ENCODE results near the gene LRP2. TPM values are rescaled to one million over a fixed set of nuclear protein-coding genes. Genes with fewer than 3 reads are reported as not detected.

LRP2 gene
- total and polyA plus RNA-seq, 10 of the 15 experiments (the other 5 are each of a cell fraction or from before 2014, with no cell fraction given) = 0.01 to 0.19 (median 0.06) TPM; not detected in 5

- TF ChIP-seq MYB (IDR thresholded peaks at IDR 0.05; ENCODE audit: borderline replicate concordance, low read depth, low read length) = no peak
- no peak for TF ChIP-seq TCF3 (IDR thresholded peaks at IDR 0.05; ENCODE audit: borderline replicate concordance, insufficient read depth, low read depth, low read length)
- TF ChIP-seq ZBTB11 (CRISPR knock-in tag; IDR thresholded peaks at IDR 0.05) = no peak
Measured at GRCh38 chr2:169200756-169201155, 161.6 kb downstream of the LRP2 start (continued).

GRCh38 chr2:169193618-169194017 is 168.7 kb downstream of the LRP2 start:
- no peaks in the 10 kb centered on the region for H3K79me2 ChIP-seq (ENCODE audit: control insufficient read depth, insufficient read depth, low read length)
- ChIA-PET RAD21 (ENCODE audit: unreplicated experiment) (no interaction called here), CTCF (no interaction called here), POLR2A (no interaction called here), SMC1A (ENCODE audit: uncharacterized antibody, unreplicated experiment) (no interaction called here)
- intact Hi-C loops (cut with micrococcal nuclease; ENCODE audit: unreplicated experiment) = no loop called here
- H2AFZ ChIP-seq (ENCODE audit: control insufficient read depth, low read depth, low read length) = no peak overlapping the region
- no peaks in the 10 kb centered on the region for H4K20me1 ChIP-seq (ENCODE audit: control insufficient read depth, insufficient read depth)
- no peaks in the 10 kb centered on the region for H3K4me1 ChIP-seq (ENCODE audit: control insufficient read depth, insufficient read depth, low read length)
- no peak for FAIRE-seq
- H3K27ac ChIP-seq (ENCODE audit: control insufficient read depth, insufficient read depth) = no peak overlapping the region
- BruUV-seq (replicated peaks) = no TSS peak
- no peak for DNase-seq (ENCODE audit: low read depth, low spot score)
- no peaks in the 10 kb centered on the region for H3K36me3 ChIP-seq (ENCODE audit: control insufficient read depth in 2 of 2, insufficient read depth in 2 of 2, low read length in 1 of 2)
- no peak overlapping the region for H3K4me2 ChIP-seq (ENCODE audit: control insufficient read depth, insufficient read depth)
- H3K4me3 ChIP-seq = no peak overlapping the region
- H3K27me3 ChIP-seq (replicated peaks in 1 of 2; ENCODE audit: control insufficient read depth in 2 of 2, insufficient read depth in 2 of 2, low read length in 1 of 2) = no peaks in the 10 kb centered on the region
- no peak overlapping the region for H3K9ac ChIP-seq (ENCODE audit: control insufficient read depth, insufficient read depth, low read length)
- 51% methylated on average over 5 of the region's 5 CpGs for WGBS (ENCODE audit: insufficient coverage, insufficient replicate concordance, low lambda C conversion rate, missing lambda C conversion rate)
- in situ Hi-C loops (cut with MboI) = no loop called here
- no peak for ATAC-seq
- H3K9me3 ChIP-seq (replicated peaks; ENCODE audit: control insufficient read depth, insufficient read depth, low read length) = no peaks in the 10 kb centered on the region
- TF ChIP-seq SKIL (IDR thresholded peaks at IDR 0.05; ENCODE audit: low read depth, poor library complexity, severe bottlenecking) (no peak), E4F1 (IDR thresholded peaks at IDR 0.05; ENCODE audit: borderline replicate concordance, partially characterized antibody) (no peak), IRF3 (IDR thresholded peaks at IDR 0.05) (no peak), FOS (IDR thresholded peaks at IDR 0.05; ENCODE audit: borderline replicate concordance, extremely low read depth, insufficient read length) (no peak), EZH2 (IDR thresholded peaks at IDR 0.05; ENCODE audit: borderline replicate concordance, control insufficient read depth, low read depth, low read length) (no peak), EP300 (IDR thresholded peaks at IDR 0.05; ENCODE audit: borderline replicate concordance in 1 of 2, control insufficient read depth in 1 of 2, low read depth in 2 of 2, low read length in 2 of 2) (no peak), JUNB (IDR thresholded peaks at IDR 0.05) (no peak)

All from GM12878 (cell line).